Gastrocnemius medialis (tissue), 4 donors: ENCODE data around the gene ZXDA.

Experiments
- CTCF ChIP-seq, 5 experiments: fragments of 450-650 bp in 3 of 5; fragments of 200-600 bp in 2 of 5; sonication (generic) in 2 of 5; IDR thresholded peaks in 4 of 5; conservative IDR thresholded peaks in 1 of 5; 1 replicate in 4 of 5; 2 replicates in 1 of 5; pipeline ENCODE4 v1.5.1; 2016 to 2019; ENCODE audit warnings: antibody characterized with exemption in 5 of 5, mild to moderate bottlenecking in 3 of 5, moderate library complexity in 3 of 5
- POLR2A ChIP-seq, 2 donors: fragments of 450-650 bp; IDR thresholded peaks; one replicate each; pipeline ENCODE4 v1.6.1; 2017; ENCODE audit warnings: antibody characterized with exemption in 2 of 2, mild to moderate bottlenecking in 2 of 2, moderate library complexity in 2 of 2

GRCh38 chrX:57933321-57933720 is 23.1 kb upstream of the ZXDA start:
- no peak for TF ChIP-seq CTCF (IDR thresholded peaks at IDR 0.05 in 4 of 5, conservative IDR thresholded peaks at IDR 0.05 in 1 of 5)
- no peak for TF ChIP-seq POLR2A (IDR thresholded peaks at IDR 0.05)
